B cell (primary cell): ENCODE results near the gene MAPKAPK3. TPM values are rescaled to one million over a fixed set of nuclear protein-coding genes. Genes with fewer than 3 reads are reported as not detected.

ENCODE experiments used
- ATAC-seq: fragments of 200-7000 bp; cut with Tn5 transposase; one replicate; pipeline ENCODE4 v1.10.0; 2021; ENCODE audit warnings: low read depth, mild to moderate bottlenecking, moderate number of reproducible peaks, moderate library complexity
- CTCF ChIA-PET: fragments of 350-600 bp; sonication (Branson Sonifier 250); formaldehyde crosslinking; loops from one replicate; lab custom pipeline; 2021; ENCODE audit warnings: antibody characterized with exemption, inconsistent platforms; lab: Charles Lee
- POLR2A ChIA-PET: fragments of 350-600 bp; sonication (Branson Sonifier 250); formaldehyde crosslinking; loops from one replicate; lab custom pipeline; 2021; ENCODE audit warnings: antibody characterized with exemption; lab: Charles Lee
- DNase-seq: peaks from one replicate; pipeline ENCODE4 v3.0.0; 2013
- H2AFZ ChIP-seq: 2 replicates; pipeline ENCODE4 v1.6.1; 2012; ENCODE audit warnings: mild to moderate bottlenecking, low read depth, low read length; ENCODE audit not compliant: insufficient read depth, poor library complexity, severe bottlenecking
- H3K27ac ChIP-seq, 2 donors: 1 replicate in 1 of 2; 2 replicates in 1 of 2; pipeline ENCODE4 v1.5.1; 2012 to 2013; ENCODE audit warnings: low read length in 2 of 2, mild to moderate bottlenecking in 2 of 2, moderate library complexity in 1 of 2
- H3K27me3 ChIP-seq, 4 experiments: fragments of 200-600 bp in 1 of 4; sonication (generic) in 1 of 4; replicated peaks in 1 of 4; 1 replicate in 2 of 4; 2 replicates in 2 of 4; pipeline versions ENCODE4 v1.6.1 to v1.7.0; 2013 to 2016; ENCODE audit warnings: low read length in 3 of 4, mild to moderate bottlenecking in 2 of 4, mixed read lengths in 1 of 4, moderate library complexity in 1 of 4; ENCODE audit not compliant: insufficient read depth in 4 of 4, control insufficient read depth in 3 of 4; ENCODE audit errors: control extremely low read depth in 1 of 4
- H3K36me3 ChIP-seq, 2 experiments: replicated peaks in 1 of 2; 1 replicate in 1 of 2; 2 replicates in 1 of 2; pipeline versions ENCODE4 v1.6.1 to v1.7.1; 2013; ENCODE audit warnings: low read length in 1 of 2; ENCODE audit not compliant: insufficient read depth in 2 of 2, control insufficient read depth in 1 of 2; ENCODE audit errors: control extremely low read depth in 1 of 2, extremely low read depth in 1 of 2
- H3K4me1 ChIP-seq, 2 donors: fragments of 200-600 bp in 1 of 2; sonication (generic) in 1 of 2; 1 replicate in 1 of 2; 2 replicates in 1 of 2; pipeline versions ENCODE4 v1.5.1 to v1.6.1; 2013 to 2017; ENCODE audit warnings: low read length in 2 of 2; ENCODE audit not compliant: control insufficient read depth in 2 of 2, insufficient read depth in 2 of 2
- H3K4me2 ChIP-seq: replicated peaks from 2 replicates; pipeline ENCODE3; 2012; ENCODE audit warnings: mild to moderate bottlenecking, low read depth, low read length; ENCODE audit not compliant: poor library complexity, severe bottlenecking
- H3K4me3 ChIP-seq, 5 experiments: fragments of 200-600 bp in 1 of 5; sonication (generic) in 1 of 5; 1 replicate in 3 of 5; 2 replicates in 2 of 5; pipeline versions ENCODE4 v1.5.1 to v1.7.0; 2011 to 2016; ENCODE audit warnings: low read length in 4 of 5, mild to moderate bottlenecking in 4 of 5, low read depth in 2 of 5, control low read depth in 1 of 5, moderate library complexity in 1 of 5; ENCODE audit not compliant: insufficient read depth in 1 of 5; ENCODE audit errors: control extremely low read depth in 1 of 5, extremely low read depth in 1 of 5
- H3K79me2 ChIP-seq: fragments of 200-600 bp; sonication (generic); one replicate; pipeline ENCODE4 v1.6.0; 2016; ENCODE audit warnings: low read length; ENCODE audit not compliant: control insufficient read depth, insufficient read depth
- H3K9ac ChIP-seq: fragments of 200-600 bp; sonication (generic); 2 replicates; pipeline ENCODE4 v1.6.1; 2017; ENCODE audit warnings: mild to moderate bottlenecking, low read length, moderate library complexity
- H3K9me3 ChIP-seq, 3 donors: one replicate each; pipeline versions ENCODE4 v1.6.1 to v1.7.1; 2013; ENCODE audit warnings: low read length in 2 of 3; ENCODE audit not compliant: control insufficient read depth in 2 of 3, insufficient read depth in 1 of 3; ENCODE audit errors: control extremely low read depth in 1 of 3
- H4K20me1 ChIP-seq: 2 replicates; pipeline ENCODE4 v1.6.0; 2012; ENCODE audit warnings: mild to moderate bottlenecking, low read length; ENCODE audit not compliant: insufficient read depth, control insufficient read depth, poor library complexity, severe bottlenecking
- H3K27ac Mint-ChIP-seq: one replicate; pipeline ENCODE4 v1.8.0; 2021; ENCODE audit warnings: mixed read lengths
- H3K27me3 Mint-ChIP-seq: one replicate; pipeline ENCODE4 v1.8.0; 2021; ENCODE audit warnings: mixed read lengths
- H3K4me1 Mint-ChIP-seq: one replicate; pipeline ENCODE4 v1.8.0; 2021; ENCODE audit warnings: mixed read lengths
- H3K4me3 Mint-ChIP-seq: one replicate; pipeline ENCODE4 v1.8.0; 2021; ENCODE audit warnings: mixed read lengths
- H3K9me3 Mint-ChIP-seq: one replicate; pipeline ENCODE4 v1.8.0; 2022; ENCODE audit warnings: mixed read lengths; ENCODE audit not compliant: insufficient read depth
- CTCF ChIP-seq: fragments of 200-600 bp; IDR thresholded peaks from one replicate; pipeline ENCODE4 v1.8.0; 2022; ENCODE audit warnings: antibody characterized with exemption, mild to moderate bottlenecking
- WGBS: methylation state at CpG from one replicate; pipeline ENCODE4 v1.1.5; 2013; ENCODE audit warnings: missing lambda C conversion rate; ENCODE audit not compliant: insufficient coverage; 5-methylcytosine and 5-hydroxymethylcytosine counted together
- intact Hi-C: fragments of 100-400 bp; cut with micrococcal nuclease; formaldehyde crosslinking; loops from one replicate; pipeline ENCODE4 v1.10.0; 2022
- polyA plus RNA-seq: library from polyadenylated mRNA; depleted of rRNA; stranded (reverse); fragments of >200 nt; gene quantifications from 2 replicates; pipeline ENCODE4 v1.2.3, GENCODE V29; 2012
- total RNA-seq, 2 donors: library from RNA; stranded (reverse); fragments of 120-200 nt in 1 of 2; gene quantifications; 1 replicate in 1 of 2; 2 replicates in 1 of 2; pipeline versions ENCODE4 v1.2.3 to v1.2.4, GENCODE V29; 2013 to 2022

MAPKAPK3 gene
- total and polyA plus RNA-seq, 2 donors (not counting 1 experiment from before 2014, with no cell fraction given), result 17.8 to 18.8 TPM

DNA sequence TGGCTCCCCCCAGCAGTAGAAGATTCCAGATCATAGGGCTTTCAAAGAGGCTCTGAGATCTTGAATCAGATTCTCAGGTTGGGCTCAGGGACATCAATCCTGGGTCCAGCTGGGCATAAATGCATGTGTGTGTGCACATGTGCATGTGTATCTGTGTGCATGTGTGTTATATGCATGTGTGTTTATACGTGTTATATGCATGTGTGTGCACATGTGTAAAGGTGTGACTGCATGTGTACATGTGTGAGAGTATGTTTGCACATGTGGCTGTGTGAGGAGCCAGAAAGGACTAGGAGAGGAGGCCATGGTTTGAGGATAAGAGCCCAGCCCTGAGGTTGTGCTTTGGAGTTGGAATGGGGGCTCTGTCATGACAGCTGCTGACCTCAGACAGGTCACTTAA, 1.8 kb upstream of the MAPKAPK3 start:
- H3K4me1 Mint-ChIP-seq, result peaks cover 62% of the 10 kb centered on the region

More for the DNA sequence above, 1.8 kb upstream of the MAPKAPK3 start:
- ChIA-PET CTCF (interaction anchor here (0.5 to 17.6 kb wide), 24 partner anchors 10 to 942 kb away, joined by 3 to 541 read pairs (median 4); partner anchors contain the start of genes C3orf18, CYB561D2, DCAF1 and HEMK1), POLR2A (interaction anchor here (0.8 to 2.3 kb wide), 3 partner anchors 24 to 46 kb away, joined by 3 to 25 read pairs (median 4); partner anchors contain the start of gene HEMK1)
- Histone ChIP-seq H3K36me3 (no peaks in the 10 kb centered on the region), H4K20me1 (no peaks in the 10 kb centered on the region), H3K4me1 (peaks cover 36 to 54% of the 10 kb centered on the region in 2 donors), H3K9me3 (no peaks in the 10 kb centered on the region), H3K79me2 (peaks cover 22% of the 10 kb centered on the region), H2AFZ (no peak overlapping the region), H3K4me2 (no peak overlapping the region), H3K9ac (no peak overlapping the region), H3K27ac (no peak overlapping the region), H3K27me3 (no peaks in the 10 kb centered on the region), H3K4me3 (no peak overlapping the region)
- no peak overlapping the region for H3K4me3 Mint-ChIP-seq
- DNase-seq (no peak), ATAC-seq (no peak)
- intact Hi-C loops, result loop anchor here (10.0 kb wide), 1 partner anchor 1180 kb away; no protein-coding TSS in a partner anchor
- no peak overlapping the region for H3K27ac Mint-ChIP-seq
- no peaks in the 10 kb centered on the region for H3K9me3 Mint-ChIP-seq
- no peaks in the 10 kb centered on the region for H3K27me3 Mint-ChIP-seq
- no peak for TF ChIP-seq CTCF
- WGBS, result 82% methylated on average over 1 of the region's 1 CpG
